H1 (cell line): ENCODE results near the gene LRTM2. TPM values are rescaled to one million over a fixed set of nuclear protein-coding genes. Genes with fewer than 3 reads are reported as not detected.

Experiments used
- ATF2 ChIP-seq: IDR thresholded peaks from 2 replicates; pipeline ENCODE4 v1.6.1; 2012; ENCODE audit warnings: low read length, inconsistent platforms
- FOSL1 ChIP-seq: IDR thresholded peaks from 2 replicates; pipeline ENCODE4 v1.6.1; 2011; ENCODE audit warnings: mild to moderate bottlenecking, low read depth, low read length, moderate library complexity; ENCODE audit not compliant: insufficient read depth
- GABPA ChIP-seq: IDR thresholded peaks from 2 replicates; pipeline ENCODE4 v1.6.1; 2011; ENCODE audit warnings: mild to moderate bottlenecking, low read length, moderate library complexity, borderline replicate concordance; ENCODE audit not compliant: insufficient read depth
- SP4 ChIP-seq: IDR thresholded peaks from 2 replicates; pipeline ENCODE4 v1.6.1; 2012; ENCODE audit warnings: low read length, inconsistent platforms
- polyA plus RNA-seq, 7 experiments: library from polyadenylated mRNA; depleted of rRNA in 3 of 7; stranded (reverse) in 5 of 7; unstranded in 2 of 7; fragments of >200 nt in 5 of 7; fragments of 200-250 nt in 2 of 7; gene quantifications; 1 replicate in 5 of 7; 2 replicates in 1 of 7; 4 replicates in 1 of 7; pipeline versions ENCODE4 v1.2.1 to v1.2.3, GENCODE V29; 2011 to 2013; ENCODE audit warnings: missing spikeins in 2 of 7, mixed read lengths in 2 of 7
- total RNA-seq: library from RNA; stranded (reverse); fragmentation: NEBNext Ultra II Directional; extraction: Animal tissue kit (Norgen Biotek cat#: 25700); gene quantifications from 2 replicates; pipeline ENCODE4 v1.2.1, GENCODE V29; 2021

Gene LRTM2
- total and polyA plus RNA-seq, 2 of the 8 experiments (the other 6 are each of a cell fraction or from before 2014, with no cell fraction given): 0.06 TPM; not detected in 1

- TF ChIP-seq ATF2 (no peak), FOSL1 (no peak), SP4 (no peak), GABPA (no peak)
- TF ChIP-seq, all 59 proteins: peak for 0
These were observed 39.3 kb downstream of the LRTM2 start (continued) for GRCh38 chr12:1859643-1860042.
